GM18867 (cell line): Measurements from ENCODE around the gene CFI.

Experiments
- ATAC-seq: cut with Tn5 transposase; IDR thresholded peaks from one replicate; pipeline ENCODE4 v1.9.1; 2021; ENCODE audit warnings: mild to moderate bottlenecking, moderate library complexity; ENCODE audit not compliant: unreplicated experiment

Gene CFI

DNA sequence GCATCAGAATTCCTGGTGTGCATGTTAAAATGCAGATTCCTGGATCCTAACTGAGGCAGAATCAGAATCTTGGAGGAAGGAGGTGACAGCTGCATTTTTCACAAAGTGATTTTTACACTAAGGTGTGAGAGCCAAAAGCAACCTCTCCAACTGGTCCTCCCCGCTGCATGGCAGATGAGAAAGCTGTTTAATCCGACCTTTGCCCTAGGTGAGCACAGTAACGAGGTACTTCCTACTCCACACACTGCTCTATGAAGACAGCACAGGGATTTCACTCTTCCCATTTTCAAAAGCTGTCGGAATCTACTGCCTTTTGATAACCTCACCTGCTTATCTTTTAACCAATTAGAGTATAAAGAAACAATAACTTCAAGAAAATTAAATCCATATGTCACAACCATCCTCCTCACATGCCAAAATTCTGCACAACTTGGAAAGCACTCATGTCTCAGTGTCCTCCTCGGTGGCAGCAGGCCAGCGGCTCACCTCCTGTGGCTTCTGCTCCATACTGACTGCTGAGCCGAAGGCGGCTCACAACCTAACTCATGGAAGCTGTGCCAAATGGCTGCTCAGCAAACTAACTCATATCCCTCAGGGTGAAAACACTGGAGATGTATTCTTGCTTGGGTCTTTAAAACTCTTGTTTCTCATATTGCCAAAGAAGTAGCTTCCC, 102.1 kb downstream of the CFI start:
- no peak for ATAC-seq

DNA sequence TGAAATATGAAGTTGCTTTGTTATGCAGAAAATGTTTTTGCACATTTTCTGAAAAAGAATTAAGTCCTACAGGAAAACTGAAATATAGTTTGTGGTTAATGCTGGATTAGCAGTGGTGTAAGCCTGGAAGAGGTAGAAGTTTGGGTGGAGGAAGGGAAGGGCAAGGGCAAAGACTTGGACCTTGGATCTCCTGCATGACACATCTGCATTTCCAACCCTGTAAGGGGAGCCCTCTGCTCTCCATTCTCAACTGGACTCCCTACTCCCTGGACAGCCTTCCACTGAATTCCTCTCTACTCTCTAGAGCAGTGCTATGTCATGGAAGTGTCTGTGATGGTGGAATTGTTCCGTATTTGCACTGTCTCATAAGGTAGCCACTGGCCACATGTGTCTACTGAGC, 103.1 kb downstream of the CFI start:
- ATAC-seq, result no peak

DNA sequence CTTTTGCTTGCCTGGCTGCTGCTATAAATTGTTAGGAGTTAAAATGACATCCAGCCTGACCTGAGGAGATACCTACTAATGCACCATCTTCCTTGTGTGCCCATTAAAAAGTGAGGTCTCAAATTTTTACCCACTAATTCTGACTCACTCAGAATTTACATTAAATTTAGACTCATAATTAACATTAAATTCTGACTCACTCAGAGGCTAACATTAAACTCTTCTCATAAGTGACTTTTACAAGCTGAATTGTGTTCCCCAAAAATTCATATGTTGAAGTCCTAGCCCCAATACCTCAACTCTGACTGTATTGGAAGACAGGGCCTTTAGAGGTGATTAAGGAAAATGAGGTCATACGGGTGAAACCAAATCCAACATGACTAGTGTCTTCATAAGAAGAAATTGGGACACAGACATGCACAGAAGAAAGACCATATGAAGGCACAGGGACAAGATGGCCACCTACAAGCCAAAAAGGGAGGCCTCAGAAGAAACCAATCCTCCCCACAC, 110.3 kb downstream of the CFI start:
- no peak for ATAC-seq
